ENCODE data around the gene GATA2. TPM values are rescaled to one million over a fixed set of nuclear protein-coding genes. Genes with fewer than 3 reads are reported as not detected.
A peak's percentile ranks its signal among the peaks of the same experiment; 100 is the strongest.

GATA2 gene
- total and polyA plus RNA-seq, 2 of the 13 experiments (the other 11 are each of a cell fraction or from before 2014, with no cell fraction given), result 3.5 to 6.2 TPM

GRCh38 chr3:128492671-128493569 lies at the start of gene GATA2 (continued):
- TF ChIP-seq ZNF800 (CRISPR knock-in tag; IDR thresholded peaks at IDR 0.05) (peak; percentile 58; the same call in 1 of the 2 replicates), SAP130 (CRISPR knock-in tag; IDR thresholded peaks at IDR 0.05; ENCODE audit: low read depth) (peak; percentile 22; the same call in 1 of the 2 replicates), MEIS1 (CRISPR knock-in tag; IDR thresholded peaks at IDR 0.05; ENCODE audit: borderline replicate concordance) (no peak), SALL2 (CRISPR knock-in tag; IDR thresholded peaks at IDR 0.05) (0 out of 2 replicates have a peak, but pooled peaks have one; percentile 30), ZNF451 (CRISPR knock-in tag; IDR thresholded peaks at IDR 0.05) (no peak), ZMAT5 (CRISPR knock-in tag; IDR thresholded peaks at IDR 0.05; ENCODE audit: borderline replicate concordance, low read depth) (no peak), AKAP8 (CRISPR knock-in tag; IDR thresholded peaks at IDR 0.05) (peak; percentile 73; the same call in 1 of the 2 replicates), KLF11 (CRISPR knock-in tag; IDR thresholded peaks at IDR 0.05) (no peak), ZZZ3 (CRISPR knock-in tag; IDR thresholded peaks at IDR 0.05; ENCODE audit: borderline replicate concordance) (no peak), ZFX (CRISPR knock-in tag; IDR thresholded peaks at IDR 0.05; ENCODE audit: low read depth) (peak; percentile 61; the same call in 1 of the 2 replicates), NR2F6 (IDR thresholded peaks at IDR 0.05) (no peak), NR2F6 (CRISPR knock-in tag; IDR thresholded peaks at IDR 0.05) (no peak), ZSCAN31 (CRISPR knock-in tag; IDR thresholded peaks at IDR 0.05; ENCODE audit: low read depth) (no peak), ASH2L (IDR thresholded peaks at IDR 0.05; ENCODE audit: insufficient read length, low read depth, low read length) (peak; percentile 17), MAZ (IDR thresholded peaks at IDR 0.05; ENCODE audit: borderline replicate concordance, low read depth, low read length) (no peak), MAZ (CRISPR knock-in tag; IDR thresholded peaks at IDR 0.05; ENCODE audit: low read depth) (0 out of 2 replicates have a peak, but pooled peaks have one; percentile 47), SMAD9 (CRISPR knock-in tag; IDR thresholded peaks at IDR 0.05) (no peak), ZNF33A (CRISPR knock-in tag; IDR thresholded peaks at IDR 0.05; ENCODE audit: borderline replicate concordance) (no peak), ZNF543 (CRISPR knock-in tag; IDR thresholded peaks at IDR 0.05) (0 out of 2 replicates have a peak, but pooled peaks have one; percentile 25)
- TF ChIP-seq, protein P1, sequence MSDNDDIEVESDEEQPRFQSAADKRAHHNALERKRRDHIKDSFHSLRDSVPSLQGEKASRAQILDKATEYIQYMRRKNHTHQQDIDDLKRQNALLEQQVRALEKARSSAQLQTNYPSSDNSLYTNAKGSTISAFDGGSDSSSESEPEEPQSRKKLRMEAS (IDR thresholded peaks at IDR 0.05), result peak; percentile 60; the same call in 1 of the 2 replicates
- TF ChIP-seq, protein P2, sequence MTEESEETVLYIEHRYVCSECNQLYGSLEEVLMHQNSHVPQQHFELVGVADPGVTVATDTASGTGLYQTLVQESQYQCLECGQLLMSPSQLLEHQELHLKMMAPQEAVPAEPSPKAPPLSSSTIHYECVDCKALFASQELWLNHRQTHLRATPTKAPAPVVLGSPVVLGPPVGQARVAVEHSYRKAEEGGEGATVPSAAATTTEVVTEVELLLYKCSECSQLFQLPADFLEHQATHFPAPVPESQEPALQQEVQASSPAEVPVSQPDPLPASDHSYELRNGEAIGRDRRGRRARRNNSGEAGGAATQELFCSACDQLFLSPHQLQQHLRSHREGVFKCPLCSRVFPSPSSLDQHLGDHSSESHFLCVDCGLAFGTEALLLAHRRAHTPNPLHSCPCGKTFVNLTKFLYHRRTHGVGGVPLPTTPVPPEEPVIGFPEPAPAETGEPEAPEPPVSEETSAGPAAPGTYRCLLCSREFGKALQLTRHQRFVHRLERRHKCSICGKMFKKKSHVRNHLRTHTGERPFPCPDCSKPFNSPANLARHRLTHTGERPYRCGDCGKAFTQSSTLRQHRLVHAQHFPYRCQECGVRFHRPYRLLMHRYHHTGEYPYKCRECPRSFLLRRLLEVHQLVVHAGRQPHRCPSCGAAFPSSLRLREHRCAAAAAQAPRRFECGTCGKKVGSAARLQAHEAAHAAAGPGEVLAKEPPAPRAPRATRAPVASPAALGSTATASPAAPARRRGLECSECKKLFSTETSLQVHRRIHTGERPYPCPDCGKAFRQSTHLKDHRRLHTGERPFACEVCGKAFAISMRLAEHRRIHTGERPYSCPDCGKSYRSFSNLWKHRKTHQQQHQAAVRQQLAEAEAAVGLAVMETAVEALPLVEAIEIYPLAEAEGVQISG (CRISPR knock-in tag; IDR thresholded peaks at IDR 0.05), result peak; percentile 64
- TF ChIP-seq, protein P3, sequence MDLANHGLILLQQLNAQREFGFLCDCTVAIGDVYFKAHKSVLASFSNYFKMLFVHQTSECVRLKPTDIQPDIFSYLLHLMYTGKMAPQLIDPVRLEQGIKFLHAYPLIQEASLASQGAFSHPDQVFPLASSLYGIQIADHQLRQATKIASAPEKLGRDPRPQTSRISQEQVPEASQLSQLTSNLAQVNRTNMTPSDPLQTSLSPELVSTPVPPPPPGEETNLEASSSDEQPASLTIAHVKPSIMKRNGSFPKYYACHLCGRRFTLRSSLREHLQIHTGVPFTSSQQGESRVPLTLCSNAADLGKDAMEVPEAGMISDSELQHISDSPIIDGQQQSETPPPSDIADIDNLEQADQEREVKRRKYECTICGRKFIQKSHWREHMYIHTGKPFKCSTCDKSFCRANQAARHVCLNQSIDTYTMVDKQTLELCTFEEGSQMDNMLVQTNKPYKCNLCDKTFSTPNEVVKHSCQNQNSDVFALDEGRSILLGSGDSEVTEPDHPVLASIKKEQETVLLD (CRISPR knock-in tag; IDR thresholded peaks at IDR 0.05; ENCODE audit: low read depth), result no peak
